ENCODE data around the gene IRF2BP2. TPM values are rescaled to one million over a fixed set of nuclear protein-coding genes. Genes with fewer than 3 reads are reported as not detected.

Gene IRF2BP2
- total and polyA plus RNA-seq, 10 of the 15 experiments (the other 5 are each of a cell fraction or from before 2014, with no cell fraction given): 7.5 to 114 (median 52.3) TPM

- SMC1A ChIA-PET (ENCODE audit: uncharacterized antibody, unreplicated experiment): no interaction called here
- DNase-seq (ENCODE audit: low read depth, low spot score) (no peak), FAIRE-seq (no peak), ATAC-seq (no peak)
- no peak for TF ChIP-seq NFIC (IDR thresholded peaks at IDR 0.05; ENCODE audit: low read depth, low read length)
- TF ChIP-seq, protein P1, sequence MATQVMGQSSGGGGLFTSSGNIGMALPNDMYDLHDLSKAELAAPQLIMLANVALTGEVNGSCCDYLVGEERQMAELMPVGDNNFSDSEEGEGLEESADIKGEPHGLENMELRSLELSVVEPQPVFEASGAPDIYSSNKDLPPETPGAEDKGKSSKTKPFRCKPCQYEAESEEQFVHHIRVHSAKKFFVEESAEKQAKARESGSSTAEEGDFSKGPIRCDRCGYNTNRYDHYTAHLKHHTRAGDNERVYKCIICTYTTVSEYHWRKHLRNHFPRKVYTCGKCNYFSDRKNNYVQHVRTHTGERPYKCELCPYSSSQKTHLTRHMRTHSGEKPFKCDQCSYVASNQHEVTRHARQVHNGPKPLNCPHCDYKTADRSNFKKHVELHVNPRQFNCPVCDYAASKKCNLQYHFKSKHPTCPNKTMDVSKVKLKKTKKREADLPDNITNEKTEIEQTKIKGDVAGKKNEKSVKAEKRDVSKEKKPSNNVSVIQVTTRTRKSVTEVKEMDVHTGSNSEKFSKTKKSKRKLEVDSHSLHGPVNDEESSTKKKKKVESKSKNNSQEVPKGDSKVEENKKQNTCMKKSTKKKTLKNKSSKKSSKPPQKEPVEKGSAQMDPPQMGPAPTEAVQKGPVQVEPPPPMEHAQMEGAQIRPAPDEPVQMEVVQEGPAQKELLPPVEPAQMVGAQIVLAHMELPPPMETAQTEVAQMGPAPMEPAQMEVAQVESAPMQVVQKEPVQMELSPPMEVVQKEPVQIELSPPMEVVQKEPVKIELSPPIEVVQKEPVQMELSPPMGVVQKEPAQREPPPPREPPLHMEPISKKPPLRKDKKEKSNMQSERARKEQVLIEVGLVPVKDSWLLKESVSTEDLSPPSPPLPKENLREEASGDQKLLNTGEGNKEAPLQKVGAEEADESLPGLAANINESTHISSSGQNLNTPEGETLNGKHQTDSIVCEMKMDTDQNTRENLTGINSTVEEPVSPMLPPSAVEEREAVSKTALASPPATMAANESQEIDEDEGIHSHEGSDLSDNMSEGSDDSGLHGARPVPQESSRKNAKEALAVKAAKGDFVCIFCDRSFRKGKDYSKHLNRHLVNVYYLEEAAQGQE (IDR thresholded peaks at IDR 0.05; ENCODE audit: low read depth, low read length): no peak
- no peak for TF ChIP-seq KLF5 (IDR thresholded peaks at IDR 0.05; ENCODE audit: partially characterized antibody)
- TF ChIP-seq SIN3A (IDR thresholded peaks at IDR 0.05; ENCODE audit: low read depth, low read length): no peak
- no peak for TF ChIP-seq CBFB (IDR thresholded peaks at IDR 0.05; ENCODE audit: low read depth)
- no peak for TF ChIP-seq NR2C2 (IDR thresholded peaks at IDR 0.05; ENCODE audit: borderline replicate concordance, control insufficient read depth, insufficient read length, low read depth)
- TF ChIP-seq, protein P2, sequence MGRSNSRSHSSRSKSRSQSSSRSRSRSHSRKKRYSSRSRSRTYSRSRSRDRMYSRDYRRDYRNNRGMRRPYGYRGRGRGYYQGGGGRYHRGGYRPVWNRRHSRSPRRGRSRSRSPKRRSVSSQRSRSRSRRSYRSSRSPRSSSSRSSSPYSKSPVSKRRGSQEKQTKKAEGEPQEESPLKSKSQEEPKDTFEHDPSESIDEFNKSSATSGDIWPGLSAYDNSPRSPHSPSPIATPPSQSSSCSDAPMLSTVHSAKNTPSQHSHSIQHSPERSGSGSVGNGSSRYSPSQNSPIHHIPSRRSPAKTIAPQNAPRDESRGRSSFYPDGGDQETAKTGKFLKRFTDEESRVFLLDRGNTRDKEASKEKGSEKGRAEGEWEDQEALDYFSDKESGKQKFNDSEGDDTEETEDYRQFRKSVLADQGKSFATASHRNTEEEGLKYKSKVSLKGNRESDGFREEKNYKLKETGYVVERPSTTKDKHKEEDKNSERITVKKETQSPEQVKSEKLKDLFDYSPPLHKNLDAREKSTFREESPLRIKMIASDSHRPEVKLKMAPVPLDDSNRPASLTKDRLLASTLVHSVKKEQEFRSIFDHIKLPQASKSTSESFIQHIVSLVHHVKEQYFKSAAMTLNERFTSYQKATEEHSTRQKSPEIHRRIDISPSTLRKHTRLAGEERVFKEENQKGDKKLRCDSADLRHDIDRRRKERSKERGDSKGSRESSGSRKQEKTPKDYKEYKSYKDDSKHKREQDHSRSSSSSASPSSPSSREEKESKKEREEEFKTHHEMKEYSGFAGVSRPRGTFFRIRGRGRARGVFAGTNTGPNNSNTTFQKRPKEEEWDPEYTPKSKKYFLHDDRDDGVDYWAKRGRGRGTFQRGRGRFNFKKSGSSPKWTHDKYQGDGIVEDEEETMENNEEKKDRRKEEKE (IDR thresholded peaks at IDR 0.05): no peak
- TF ChIP-seq POLR2A (IDR thresholded peaks at IDR 0.05; ENCODE audit: low read depth, low read length): no peak
- no peak for TF ChIP-seq SMAD5 (IDR thresholded peaks at IDR 0.05; ENCODE audit: low read depth)
- no peak for TF ChIP-seq HCFC1 (IDR thresholded peaks at IDR 0.05; ENCODE audit: low read length)
- TF ChIP-seq RAD51 (IDR thresholded peaks at IDR 0.05): no peak
- TF ChIP-seq RFX5 (IDR thresholded peaks at IDR 0.05; ENCODE audit: low read depth, low read length): no peak
- no peak for TF ChIP-seq BCL3 (IDR thresholded peaks at IDR 0.05; ENCODE audit: borderline replicate concordance, insufficient read depth, low read depth, low read length, poor library complexity, severe bottlenecking)
- TF ChIP-seq SMC3 (IDR thresholded peaks at IDR 0.05; ENCODE audit: borderline replicate concordance, low read length): no peak
- TF ChIP-seq USF1 (IDR thresholded peaks at IDR 0.05; ENCODE audit: borderline replicate concordance, extremely low read length, insufficient read depth, low read depth, low read length): no peak
- no peak for TF ChIP-seq ZSCAN29 (IDR thresholded peaks at IDR 0.05)
- no peak for TF ChIP-seq PAX8 (IDR thresholded peaks at IDR 0.05)
- BruUV-seq (replicated peaks): no TSS peak
- CTCF ChIA-PET: no interaction called here
- Histone ChIP-seq H3K4me2 (ENCODE audit: control insufficient read depth, insufficient read depth) (no peak overlapping the region), H3K27me3 (replicated peaks in 1 of 2; ENCODE audit: control insufficient read depth in 2 of 2, insufficient read depth in 2 of 2, low read length in 1 of 2) (no peaks in the 10 kb centered on the region; a peak in 1 of 4 replicates), H2AFZ (ENCODE audit: control insufficient read depth, low read depth, low read length) (no peak overlapping the region), H3K9me3 (replicated peaks; ENCODE audit: control insufficient read depth, insufficient read depth, low read length) (no peaks in the 10 kb centered on the region; the same call in 2 of the 3 replicates), H3K4me1 (ENCODE audit: control insufficient read depth, insufficient read depth, low read length) (no peaks in the 10 kb centered on the region), H3K79me2 (ENCODE audit: control insufficient read depth, insufficient read depth, low read length) (no peaks in the 10 kb centered on the region), H3K36me3 (ENCODE audit: control insufficient read depth in 2 of 2, insufficient read depth in 2 of 2, low read length in 1 of 2) (no peaks in the 10 kb centered on the region), H3K9ac (ENCODE audit: control insufficient read depth, insufficient read depth, low read length) (no peak overlapping the region), H3K27ac (ENCODE audit: control insufficient read depth, insufficient read depth) (no peak overlapping the region), H4K20me1 (ENCODE audit: control insufficient read depth, insufficient read depth) (no peaks in the 10 kb centered on the region), H3K4me3 (no peak overlapping the region)
- in situ Hi-C loops (cut with MboI) (no loop called here), intact Hi-C loops (cut with micrococcal nuclease; ENCODE audit: unreplicated experiment) (no loop called here)
- POLR2A ChIA-PET: no interaction called here
- RAD21 ChIA-PET (ENCODE audit: unreplicated experiment): no interaction called here
- WGBS (ENCODE audit: insufficient coverage, insufficient replicate concordance, low lambda C conversion rate, missing lambda C conversion rate): 36% methylated on average over 7 of the region's 7 CpGs
These were observed 28.8 kb downstream of the IRF2BP2 start for GRCh38 chr1:234581063-234581714.
